Activated B cell treated with CpG ODN at 0.5 μM for 24 hours (primary cell): Measurements from ENCODE around the gene RMRP. TPM values are rescaled to one million over a fixed set of nuclear protein-coding genes. Genes with fewer than 3 reads are reported as not detected.

Source experiments
- ATAC-seq: fragments of 200-7000 bp; cut with Tn5 transposase; one replicate; pipeline ENCODE4 v1.10.0; 2021; ENCODE audit warnings: low read depth, mild to moderate bottlenecking, moderate library complexity
- CTCF ChIA-PET: fragments of 350-600 bp; sonication (Branson Sonifier 250); formaldehyde crosslinking; loops from one replicate; lab custom pipeline; 2021; ENCODE audit warnings: antibody characterized with exemption; lab: Charles Lee
- POLR2A ChIA-PET: fragments of 350-600 bp; sonication (Branson Sonifier 250); formaldehyde crosslinking; loops from one replicate; lab custom pipeline; 2021; ENCODE audit warnings: antibody characterized with exemption; lab: Charles Lee
- DNase-seq: peaks from one replicate; pipeline ENCODE4 v3.0.0; 2022
- H3K27ac Mint-ChIP-seq: one replicate; pipeline ENCODE4 v1.8.0; 2020; ENCODE audit warnings: mixed read lengths
- H3K27me3 Mint-ChIP-seq: one replicate; pipeline ENCODE4 v1.8.0; 2021; ENCODE audit warnings: mixed read lengths
- H3K36me3 Mint-ChIP-seq: one replicate; pipeline ENCODE4 v1.8.0; 2021; ENCODE audit warnings: low read depth, mixed read lengths
- H3K4me1 Mint-ChIP-seq: one replicate; pipeline ENCODE4 v1.8.0; 2021; ENCODE audit warnings: mixed read lengths
- H3K4me3 Mint-ChIP-seq: one replicate; pipeline ENCODE4 v1.8.0; 2020; ENCODE audit warnings: mild to moderate bottlenecking, mixed read lengths
- H3K9me3 Mint-ChIP-seq: one replicate; pipeline ENCODE4 v1.8.0; 2020; ENCODE audit warnings: mixed read lengths
- intact Hi-C: fragments of 100-400 bp; cut with micrococcal nuclease; formaldehyde crosslinking; loops from one replicate; pipeline ENCODE4 v1.15.1; 2024
- total RNA-seq: library from RNA; stranded (reverse); gene quantifications from 2 replicates; pipeline ENCODE4 v1.2.3, GENCODE V29; 2022
- TF ChIP-seq, protein P1 (sequence below): fragments of 200-600 bp; IDR thresholded peaks from one replicate; pipeline ENCODE4 v1.8.0; 2022; ENCODE audit warnings: antibody characterized with exemption, mild to moderate bottlenecking

Gene RMRP
- total RNA-seq, 1 donor from 2014 or later: 9,516 TPM

DNA sequence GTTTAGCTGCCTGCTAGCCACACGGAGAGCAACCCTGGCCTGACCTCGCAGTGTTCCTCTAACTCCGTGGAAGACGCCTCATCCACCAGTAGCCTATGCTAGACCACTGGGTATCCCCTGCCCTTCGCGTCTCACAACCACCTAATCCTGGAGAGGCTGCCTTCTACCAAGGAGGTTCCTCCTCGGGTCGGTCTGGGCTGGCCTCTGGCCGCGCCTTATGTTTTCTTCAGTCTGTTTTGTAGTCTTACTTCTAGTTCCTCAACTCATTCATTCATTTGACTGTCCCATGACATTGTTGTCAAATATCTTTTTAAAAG lies 33.5 kb upstream of the RMRP start:
- Mint-ChIP-seq H3K27me3 (no peaks in the 10 kb centered on the region), H3K4me1 (peaks cover 13% of the 10 kb centered on the region), H3K27ac (peak overlapping the region; percentile 76), H3K4me3 (peak overlapping the region; percentile 86), H3K9me3 (no peaks in the 10 kb centered on the region), H3K36me3 (peaks cover 2% of the 10 kb centered on the region)
- DNase-seq: no peak
- peak; percentile 9 for ATAC-seq
- TF ChIP-seq, protein P1, sequence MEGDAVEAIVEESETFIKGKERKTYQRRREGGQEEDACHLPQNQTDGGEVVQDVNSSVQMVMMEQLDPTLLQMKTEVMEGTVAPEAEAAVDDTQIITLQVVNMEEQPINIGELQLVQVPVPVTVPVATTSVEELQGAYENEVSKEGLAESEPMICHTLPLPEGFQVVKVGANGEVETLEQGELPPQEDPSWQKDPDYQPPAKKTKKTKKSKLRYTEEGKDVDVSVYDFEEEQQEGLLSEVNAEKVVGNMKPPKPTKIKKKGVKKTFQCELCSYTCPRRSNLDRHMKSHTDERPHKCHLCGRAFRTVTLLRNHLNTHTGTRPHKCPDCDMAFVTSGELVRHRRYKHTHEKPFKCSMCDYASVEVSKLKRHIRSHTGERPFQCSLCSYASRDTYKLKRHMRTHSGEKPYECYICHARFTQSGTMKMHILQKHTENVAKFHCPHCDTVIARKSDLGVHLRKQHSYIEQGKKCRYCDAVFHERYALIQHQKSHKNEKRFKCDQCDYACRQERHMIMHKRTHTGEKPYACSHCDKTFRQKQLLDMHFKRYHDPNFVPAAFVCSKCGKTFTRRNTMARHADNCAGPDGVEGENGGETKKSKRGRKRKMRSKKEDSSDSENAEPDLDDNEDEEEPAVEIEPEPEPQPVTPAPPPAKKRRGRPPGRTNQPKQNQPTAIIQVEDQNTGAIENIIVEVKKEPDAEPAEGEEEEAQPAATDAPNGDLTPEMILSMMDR: no peak
- ChIA-PET POLR2A (interaction anchor here (0.9 to 1.6 kb wide), 3 partner anchors 41 to 151 kb away, joined by 3 to 4 read pairs (median 4); partner anchors contain the start of genes CREB3 and TLN1), CTCF (interaction anchor here (0.8 to 3.1 kb wide), 5 partner anchors 34 to 191 kb away, joined by 3 to 8 read pairs (median 8); partner anchors contain the start of genes CCDC107, CREB3, RMRP and TLN1)
- intact Hi-C loops: no loop called here

DNA sequence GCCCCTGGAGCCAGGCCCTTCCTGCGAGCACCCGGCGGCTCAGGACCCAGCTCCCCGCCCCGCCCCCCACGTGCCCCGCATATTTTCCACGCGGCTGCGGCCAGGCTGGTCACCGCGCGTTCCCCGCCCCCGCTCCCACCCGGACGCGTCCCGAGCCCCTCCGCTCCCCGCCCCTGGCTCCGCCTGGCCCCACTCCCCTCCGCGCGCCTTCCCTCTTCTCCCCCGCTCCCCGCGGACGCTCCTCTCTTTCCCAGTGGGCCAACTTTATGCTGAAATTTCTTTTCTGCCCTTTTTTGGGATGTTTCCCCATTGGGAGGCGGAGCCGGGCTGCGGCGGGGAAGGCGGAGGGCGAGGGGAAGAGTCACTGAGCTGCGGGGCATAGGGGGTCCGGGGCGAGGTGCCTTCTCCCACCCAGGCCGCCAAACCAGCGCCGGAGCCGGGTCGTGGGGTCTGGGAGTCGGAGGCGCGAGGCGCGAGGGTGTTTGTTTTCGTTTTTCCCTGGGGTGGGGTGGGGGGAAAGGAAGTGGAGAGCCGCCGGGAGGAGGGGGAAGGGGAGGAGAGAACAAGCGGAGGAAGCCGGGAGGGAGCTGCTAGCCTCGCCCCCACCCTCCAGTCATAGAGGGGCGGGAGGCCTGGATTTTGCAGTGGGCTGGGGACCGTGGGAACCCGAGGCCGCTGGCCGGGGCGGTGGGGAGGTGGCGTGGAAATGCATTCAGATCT lies 33.0 kb upstream of the RMRP start:
- TF ChIP-seq, protein P1: no peak
- H3K36me3 Mint-ChIP-seq: peaks cover 2% of the 10 kb centered on the region
- DNase-seq (peak; percentile 27), ATAC-seq (peak; percentile 42)
- intact Hi-C loops: loop anchor here (1.0 kb wide), 1 partner anchor 25 kb away; the partner anchor contains the start of gene ARHGEF39
- no peaks in the 10 kb centered on the region for H3K9me3 Mint-ChIP-seq
- POLR2A ChIA-PET: interaction anchor here (0.6 to 1.6 kb wide), 10 partner anchors 14 to 708 kb away, joined by 3 to 6 read pairs (median 4); partner anchors contain the start of genes CCDC107, CREB3, RMRP and TLN1
- H3K27me3 Mint-ChIP-seq: no peaks in the 10 kb centered on the region
- CTCF ChIA-PET: interaction anchor here (0.8 to 3.1 kb wide), 6 partner anchors 26 to 192 kb away, joined by 3 to 8 read pairs (median 6); partner anchors contain the start of genes ARHGEF39, CCDC107, CREB3 and RMRP
- peak overlapping the region; percentile 86 for H3K4me3 Mint-ChIP-seq
- H3K27ac Mint-ChIP-seq: peak overlapping the region; percentile 76
- H3K4me1 Mint-ChIP-seq: peaks cover 12% of the 10 kb centered on the region

DNA sequence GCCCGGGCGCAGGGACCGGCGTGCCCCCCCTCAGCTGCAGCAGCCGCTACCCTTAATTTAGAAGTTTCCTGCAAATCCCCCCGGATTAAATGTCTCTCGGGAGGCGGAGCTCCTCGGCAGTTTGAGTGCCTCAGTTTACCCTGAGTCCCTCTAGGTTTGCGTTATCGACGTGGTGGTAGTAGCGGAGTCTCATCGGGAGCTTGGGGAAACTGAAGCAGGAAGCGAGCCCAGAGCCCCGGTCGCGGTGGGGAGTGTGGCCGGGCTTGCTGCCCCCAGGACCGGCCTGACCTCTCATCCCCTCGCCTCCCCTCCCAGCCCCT lies 32.4 kb upstream of the RMRP start:
- DNase-seq: no peak
- H3K27ac Mint-ChIP-seq: no peak overlapping the region
- intact Hi-C loops: loop anchor here (1.0 kb wide), 1 partner anchor 25 kb away; the partner anchor contains the start of gene ARHGEF39

DNA sequence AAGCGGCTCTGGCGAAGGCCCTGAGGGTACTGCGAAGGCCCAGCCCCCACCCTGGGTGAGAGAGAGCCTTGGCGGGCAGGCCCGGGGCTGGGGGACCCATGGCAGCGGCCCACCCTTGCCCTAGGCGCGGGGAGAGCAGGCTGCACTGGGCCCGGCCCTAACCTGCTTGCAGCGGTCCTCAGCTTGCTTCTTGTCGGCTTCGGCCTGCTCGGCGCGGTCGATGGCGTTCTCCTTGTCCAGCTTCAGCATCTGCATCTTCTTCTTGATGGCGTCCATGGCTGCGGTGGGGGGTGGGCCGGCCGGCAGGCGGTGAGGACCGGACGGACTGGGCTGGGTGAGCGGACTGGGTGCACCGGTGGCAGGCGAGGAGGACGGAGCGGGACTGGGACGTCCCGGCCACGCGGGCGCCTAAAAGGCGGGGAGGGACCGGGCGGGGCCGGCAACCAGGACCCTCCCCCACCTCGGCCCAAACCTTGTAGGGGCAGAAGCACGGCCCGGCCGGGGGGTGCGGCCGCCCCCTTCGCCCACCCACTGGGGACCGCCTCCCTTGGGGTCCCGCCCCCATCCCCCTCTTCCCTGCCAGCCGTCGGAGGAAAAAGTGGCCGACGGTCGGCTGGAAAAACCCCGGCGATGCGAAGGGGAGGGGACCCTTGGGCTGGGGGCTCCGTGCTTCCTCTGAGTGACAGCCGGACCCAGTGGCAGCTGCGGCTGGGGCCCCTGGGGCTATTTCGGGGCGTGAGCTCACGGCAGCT lies 31.9 kb upstream of the RMRP start, which contains the start of gene TPM2:
TSS of gene TPM2 (minus strand) at position 384 of the 752 bp plus-strand sequence. CDS start at position 276, 108 bp downstream.
- no peaks in the 10 kb centered on the region for H3K27me3 Mint-ChIP-seq
- DNase-seq (no peak), ATAC-seq (no peak)
- peaks cover 12% of the 10 kb centered on the region for H3K4me1 Mint-ChIP-seq
- CTCF ChIA-PET: interaction anchor here (0.8 to 3.1 kb wide), 3 partner anchors 25 to 193 kb away, joined by 3 to 8 read pairs (median 4); partner anchors contain the start of gene ARHGEF39
- peaks cover 2% of the 10 kb centered on the region for H3K36me3 Mint-ChIP-seq
- TF ChIP-seq, protein P1: no peak
- H3K9me3 Mint-ChIP-seq: no peaks in the 10 kb centered on the region
- peak within 1 kb of the TSS; percentile 86 for H3K4me3 Mint-ChIP-seq
- peak within 1 kb of the TSS; percentile 76 for H3K27ac Mint-ChIP-seq
- intact Hi-C loops: loop anchor here (1.0 kb wide), 1 partner anchor 24 kb away; the partner anchor contains the start of gene ARHGEF39
- POLR2A ChIA-PET: interaction anchor here (0.5 to 1.6 kb wide), 8 partner anchors 15 to 67 kb away, joined by 3 to 6 read pairs (median 4); partner anchors contain the start of genes CCDC107, CREB3, RMRP and TLN1

More for the DNA sequence above, 32.4 kb upstream of the RMRP start:
- H3K4me1 Mint-ChIP-seq: peaks cover 12% of the 10 kb centered on the region
- H3K27me3 Mint-ChIP-seq: no peaks in the 10 kb centered on the region
- peak overlapping the region; percentile 86 for H3K4me3 Mint-ChIP-seq
- peaks cover 2% of the 10 kb centered on the region for H3K36me3 Mint-ChIP-seq
- TF ChIP-seq, protein P1: no peak
- ATAC-seq: peak; percentile 21
- H3K9me3 Mint-ChIP-seq: no peaks in the 10 kb centered on the region
- ChIA-PET CTCF (interaction anchor here (0.8 to 3.1 kb wide), 3 partner anchors 25 to 192 kb away, joined by 3 to 8 read pairs (median 4); partner anchors contain the start of gene ARHGEF39), POLR2A (interaction anchor here (0.6 to 1.6 kb wide), 10 partner anchors 14 to 707 kb away, joined by 3 to 6 read pairs (median 4); partner anchors contain the start of genes CCDC107, CREB3, RMRP and TLN1)
